GM21360 (cell line): ENCODE measurements around the gene REXO5.
"Not testable (repeated sequence)": the region's sequence is repeated elsewhere in the genome, so short reads cannot be mapped to it uniquely, and the experiment has no call there.

Source experiments
- ATAC-seq: cut with Tn5 transposase; IDR thresholded peaks from one replicate; pipeline ENCODE4 v1.9.1; 2021; ENCODE audit warnings: mild to moderate bottlenecking, moderate library complexity; ENCODE audit not compliant: unreplicated experiment

REXO5 gene

GRCh38 chr16:20806168-20807050 lies at the start of gene REXO5, which contains the start of gene ERI2:
Gene REXO5, plus strand, starts transcription at chr16:20806527. Its CDS starts 427 bp downstream, at chr16:20806954.
Gene ERI2, minus strand, starts transcription at chr16:20806472. Its CDS starts 42 bp downstream, at chr16:20806430.
- peak; percentile 79 for ATAC-seq

GRCh38 chr16:20760346-20760745 lies 46.0 kb upstream of the REXO5 start:
- no peak for ATAC-seq

DNA sequence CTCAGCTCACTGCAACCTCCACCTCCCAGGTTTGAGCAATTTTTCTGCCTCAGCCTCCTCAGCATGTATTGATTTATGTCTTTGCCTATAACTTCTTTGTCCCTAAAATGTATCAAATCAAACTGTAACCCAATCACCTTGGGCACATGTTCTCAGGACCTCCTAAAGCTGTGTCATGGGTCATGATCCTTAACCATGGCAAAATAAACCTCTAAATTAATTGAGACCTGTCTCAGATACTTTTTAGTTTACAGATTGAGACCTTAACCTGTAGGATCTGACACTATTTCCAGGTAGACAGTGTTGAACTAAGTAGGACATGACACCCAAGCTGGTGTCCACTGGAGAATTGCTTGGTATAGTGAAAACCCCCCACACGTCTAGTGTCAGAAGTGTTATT lies 45.2 kb upstream of the REXO5 start:
- no peak for ATAC-seq

DNA sequence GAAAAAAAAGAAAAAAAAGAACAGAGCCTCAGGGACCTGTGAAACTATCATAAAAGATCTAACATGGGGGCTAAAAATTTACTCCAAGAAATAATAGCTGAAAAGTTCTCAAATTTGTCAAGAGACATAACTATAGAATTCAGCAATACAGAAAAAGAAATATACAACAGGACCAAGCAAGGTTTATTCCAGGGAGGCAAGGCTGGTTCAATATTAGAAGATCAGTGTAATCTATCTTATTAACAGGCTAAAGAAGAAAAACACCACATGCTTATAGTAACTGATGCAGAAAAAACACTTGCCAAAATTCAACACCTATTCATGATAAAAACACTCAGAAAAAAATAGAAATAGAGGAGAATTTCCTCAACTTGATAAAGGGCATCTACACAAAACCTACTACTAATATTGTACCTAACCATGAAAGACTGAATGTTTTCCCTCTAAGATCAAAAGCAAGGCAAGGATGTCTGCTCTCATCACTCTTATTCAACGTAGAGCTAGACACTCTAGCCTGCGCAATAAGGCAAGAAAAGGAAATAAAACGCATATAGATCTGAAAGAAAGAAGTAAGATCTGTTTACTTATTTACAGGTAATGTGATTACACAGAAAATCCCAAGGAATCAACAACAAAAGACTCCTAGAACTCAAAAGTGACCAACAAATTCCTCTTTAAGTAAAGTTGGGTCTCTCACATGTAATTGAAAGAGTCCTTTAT lies 43.8 kb upstream of the REXO5 start:
- no peak for ATAC-seq

DNA sequence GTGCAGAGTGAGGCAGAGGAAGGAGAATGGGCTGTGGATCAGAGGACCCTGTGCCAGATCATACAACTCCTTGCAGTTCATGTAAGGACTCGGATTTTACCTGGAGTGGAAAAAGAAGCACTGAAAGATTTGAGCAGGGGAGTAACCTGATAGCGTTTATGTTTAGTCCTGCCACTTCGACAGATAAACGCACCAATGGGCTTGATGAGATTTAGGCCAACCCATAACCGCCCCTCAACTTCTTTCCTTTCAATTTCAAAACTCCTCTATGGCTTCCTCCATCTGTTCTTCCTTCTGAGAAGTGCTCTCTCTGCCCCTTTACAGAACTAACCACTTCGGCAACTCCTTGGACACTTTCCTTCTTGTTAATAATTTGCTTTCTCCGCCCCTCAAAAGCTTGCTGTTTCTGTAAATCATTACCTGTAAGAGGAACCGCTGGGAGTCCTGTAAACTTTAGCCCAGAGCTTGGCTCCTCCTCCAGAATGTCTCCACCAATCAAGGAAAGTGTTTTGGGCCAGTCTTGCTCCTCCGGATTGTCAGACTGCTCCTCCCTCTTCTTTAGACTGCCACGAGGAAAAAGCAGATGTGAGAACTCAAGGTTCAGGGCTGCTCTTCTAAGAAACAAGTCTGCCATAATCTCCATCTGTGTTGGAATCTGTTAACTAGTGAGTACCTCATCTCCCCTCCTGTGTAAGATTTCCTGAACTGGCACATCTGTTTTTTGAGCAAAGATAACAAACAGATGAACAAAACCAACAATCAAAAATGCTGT lies 42.7 kb upstream of the REXO5 start, which contains the start of gene ACSM3:
TSS of gene ACSM3 (plus strand) at position 554 of the 772 bp plus-strand sequence. CDS start 6,021 bp downstream, outside the sequence.
- peak; percentile 96 for ATAC-seq

GRCh38 chr16:20764448-20764847 lies 41.9 kb upstream of the REXO5 start:
- not testable (repeated sequence) for ATAC-seq

DNA sequence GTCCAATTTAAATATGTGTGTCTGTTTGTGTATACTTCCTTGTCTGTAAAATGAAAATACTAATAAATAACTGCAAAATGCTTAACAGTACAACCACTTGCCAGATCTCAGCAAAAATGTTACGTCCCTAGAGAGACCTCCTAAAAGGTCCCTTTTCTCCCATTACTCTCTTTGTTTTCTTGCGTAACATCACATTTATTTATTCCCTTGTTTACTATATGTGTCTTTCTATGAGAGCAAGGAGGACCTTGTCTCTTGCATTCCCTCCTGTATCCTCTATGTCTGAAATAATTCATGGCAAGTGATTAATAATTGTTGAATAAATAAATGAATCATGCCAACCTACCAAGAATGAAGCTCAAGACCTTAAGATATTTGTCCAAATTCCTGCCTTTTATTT lies 40.6 kb upstream of the REXO5 start:
- no peak for ATAC-seq

GRCh38 chr16:20766294-20766693 lies 40.0 kb upstream of the REXO5 start:
- ATAC-seq: no peak

DNA sequence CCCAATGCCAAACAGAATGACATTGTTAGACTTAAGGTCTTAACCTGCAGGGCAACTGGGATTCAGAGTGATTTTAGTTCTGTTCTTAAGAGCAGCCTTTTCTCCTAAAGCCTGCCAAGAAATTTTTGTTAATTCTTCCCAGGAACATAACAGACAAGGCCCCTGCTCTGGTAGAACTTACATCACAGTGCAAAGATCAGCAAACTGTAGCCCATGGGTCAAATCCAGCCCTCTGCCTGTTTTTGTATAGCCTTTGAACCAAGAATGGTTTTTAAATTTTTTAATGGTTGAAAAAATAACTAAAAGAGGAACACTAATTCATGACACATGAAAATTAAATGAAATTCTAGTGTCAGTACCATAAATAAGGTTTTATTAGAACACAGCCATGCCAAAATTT lies 38.8 kb upstream of the REXO5 start:
- ATAC-seq: no peak

GRCh38 chr16:20768121-20768520 lies 38.2 kb upstream of the REXO5 start:
- ATAC-seq: no peak

- ATAC-seq: no peak
Observed at GRCh38 chr16:20768818-20769217, 37.5 kb upstream of the REXO5 start.

DNA sequence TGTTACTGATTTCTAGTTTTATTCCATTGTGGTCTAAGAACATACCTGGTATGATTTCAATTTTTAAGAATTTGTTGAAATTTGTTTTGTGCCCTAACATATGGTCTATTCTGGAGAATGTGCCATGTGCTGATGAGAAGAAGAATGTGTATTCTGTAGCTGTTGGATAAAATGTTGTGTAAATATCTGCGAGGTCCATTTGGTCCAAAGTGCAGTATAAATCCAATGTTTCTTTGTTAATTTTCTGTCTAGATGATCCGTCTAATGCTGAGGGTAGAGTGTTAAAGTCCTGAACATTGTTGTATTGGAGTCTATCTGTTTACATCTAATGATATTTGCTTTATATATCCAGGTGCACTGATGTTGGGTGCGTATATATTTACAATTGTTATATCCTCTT lies 32.6 kb upstream of the REXO5 start:
- ATAC-seq: no peak

- no peak for ATAC-seq
Observed at GRCh38 chr16:20774703-20775362, 31.5 kb upstream of the REXO5 start.

- ATAC-seq: no peak
Observed at GRCh38 chr16:20781697-20782096, 24.6 kb upstream of the REXO5 start.

- no peak for ATAC-seq
Observed at GRCh38 chr16:20782470-20782869, 23.9 kb upstream of the REXO5 start.

DNA sequence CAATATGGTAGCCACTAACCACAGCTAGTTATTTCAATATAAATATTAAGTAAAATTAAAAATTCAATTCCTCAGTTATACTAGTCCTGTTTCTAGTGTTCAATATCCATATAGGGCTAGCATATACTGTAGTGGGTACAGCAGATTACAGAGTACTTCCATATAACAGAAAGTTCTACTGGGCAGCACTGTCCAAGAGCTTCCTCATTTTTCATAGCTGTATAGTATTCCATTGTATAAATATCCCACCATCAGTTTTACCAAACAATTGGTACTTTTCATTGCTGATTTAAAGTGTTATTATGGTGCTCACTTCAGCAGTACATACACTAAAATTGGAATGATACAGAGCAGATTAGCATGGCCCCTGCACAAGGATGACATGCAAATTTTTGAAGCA lies 22.1 kb upstream of the REXO5 start:
- no peak for ATAC-seq

GRCh38 chr16:20789130-20789529 lies 17.2 kb upstream of the REXO5 start:
- no peak for ATAC-seq

- ATAC-seq: no peak
Observed at GRCh38 chr16:20791923-20792612, 14.3 kb upstream of the REXO5 start.

GRCh38 chr16:20798364-20798763 lies 8.0 kb upstream of the REXO5 start:
- no peak for ATAC-seq

GRCh38 chr16:20799599-20799998 lies 6.7 kb upstream of the REXO5 start:
- ATAC-seq: no peak
